ENCODE results near the gene GRID2. TPM values are rescaled to one million over a fixed set of nuclear protein-coding genes. Genes with fewer than 3 reads are reported as not detected.

Gene GRID2
- total and polyA plus RNA-seq, 10 of the 15 experiments (the other 5 are each of a cell fraction or from before 2014, with no cell fraction given) = not detected

DNA sequence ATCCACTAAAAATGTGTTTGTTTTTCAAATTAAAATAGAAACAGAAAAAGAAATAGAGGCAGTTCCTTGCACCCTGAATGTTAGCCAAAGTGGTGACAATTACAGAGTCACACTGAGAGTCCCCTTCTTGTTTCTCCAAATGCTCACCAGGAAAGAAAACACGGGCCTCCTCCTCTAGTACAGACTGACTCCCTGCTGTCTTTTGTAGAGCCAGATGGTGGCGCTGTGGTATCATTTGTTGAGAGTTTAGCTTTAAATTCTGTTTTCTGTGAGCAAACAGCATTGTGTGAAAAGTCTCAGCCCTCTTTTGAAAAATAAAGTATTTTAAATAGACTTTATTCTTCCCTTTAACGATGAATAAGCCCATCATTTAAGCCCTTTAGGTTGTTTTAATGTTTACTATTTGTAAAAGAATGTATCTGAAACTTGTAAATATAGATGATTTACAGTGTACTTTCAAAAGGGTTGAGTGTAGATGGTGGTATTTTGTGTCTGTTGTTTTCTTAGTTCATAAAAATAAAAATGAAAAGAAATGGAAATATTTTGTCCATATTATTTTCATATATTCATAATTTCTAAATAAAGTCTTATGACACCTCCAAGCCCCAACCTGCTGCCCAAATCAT is 1487.9 kb downstream of the GRID2 start (continued):
- TF ChIP-seq, protein P1, sequence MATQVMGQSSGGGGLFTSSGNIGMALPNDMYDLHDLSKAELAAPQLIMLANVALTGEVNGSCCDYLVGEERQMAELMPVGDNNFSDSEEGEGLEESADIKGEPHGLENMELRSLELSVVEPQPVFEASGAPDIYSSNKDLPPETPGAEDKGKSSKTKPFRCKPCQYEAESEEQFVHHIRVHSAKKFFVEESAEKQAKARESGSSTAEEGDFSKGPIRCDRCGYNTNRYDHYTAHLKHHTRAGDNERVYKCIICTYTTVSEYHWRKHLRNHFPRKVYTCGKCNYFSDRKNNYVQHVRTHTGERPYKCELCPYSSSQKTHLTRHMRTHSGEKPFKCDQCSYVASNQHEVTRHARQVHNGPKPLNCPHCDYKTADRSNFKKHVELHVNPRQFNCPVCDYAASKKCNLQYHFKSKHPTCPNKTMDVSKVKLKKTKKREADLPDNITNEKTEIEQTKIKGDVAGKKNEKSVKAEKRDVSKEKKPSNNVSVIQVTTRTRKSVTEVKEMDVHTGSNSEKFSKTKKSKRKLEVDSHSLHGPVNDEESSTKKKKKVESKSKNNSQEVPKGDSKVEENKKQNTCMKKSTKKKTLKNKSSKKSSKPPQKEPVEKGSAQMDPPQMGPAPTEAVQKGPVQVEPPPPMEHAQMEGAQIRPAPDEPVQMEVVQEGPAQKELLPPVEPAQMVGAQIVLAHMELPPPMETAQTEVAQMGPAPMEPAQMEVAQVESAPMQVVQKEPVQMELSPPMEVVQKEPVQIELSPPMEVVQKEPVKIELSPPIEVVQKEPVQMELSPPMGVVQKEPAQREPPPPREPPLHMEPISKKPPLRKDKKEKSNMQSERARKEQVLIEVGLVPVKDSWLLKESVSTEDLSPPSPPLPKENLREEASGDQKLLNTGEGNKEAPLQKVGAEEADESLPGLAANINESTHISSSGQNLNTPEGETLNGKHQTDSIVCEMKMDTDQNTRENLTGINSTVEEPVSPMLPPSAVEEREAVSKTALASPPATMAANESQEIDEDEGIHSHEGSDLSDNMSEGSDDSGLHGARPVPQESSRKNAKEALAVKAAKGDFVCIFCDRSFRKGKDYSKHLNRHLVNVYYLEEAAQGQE (IDR thresholded peaks at IDR 0.05; ENCODE audit: low read depth, low read length) = no peak

DNA sequence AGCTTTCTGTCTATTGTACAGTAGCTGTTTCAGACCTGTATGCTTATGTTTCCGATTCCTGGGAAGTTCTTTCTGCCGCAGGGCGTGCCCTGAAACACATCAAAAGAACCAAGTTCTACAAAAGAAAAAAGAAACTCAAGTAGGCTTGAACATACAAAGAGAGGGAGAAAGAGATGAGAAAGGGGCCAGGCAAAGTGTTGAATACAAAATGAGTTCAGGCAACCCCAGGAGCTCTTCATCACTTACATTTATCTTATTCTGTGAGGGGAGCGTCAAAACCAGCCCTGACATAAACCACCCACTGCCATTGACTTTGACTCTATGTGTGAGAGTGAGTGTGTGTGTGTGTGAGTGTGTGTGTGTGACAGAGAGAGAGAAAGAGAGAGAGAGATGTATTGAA is 1498.3 kb downstream of the GRID2 start:
- no peak for ATAC-seq

More for the DNA sequence above, 1498.3 kb downstream of the GRID2 start:
- WGBS (ENCODE audit: insufficient coverage, insufficient replicate concordance, low lambda C conversion rate, missing lambda C conversion rate) = 44% methylated on average over 4 of the region's 4 CpGs
- SMC1A ChIA-PET (ENCODE audit: uncharacterized antibody, unreplicated experiment) = no interaction called here
- CTCF ChIA-PET = no interaction called here
- FAIRE-seq (no peak), DNase-seq (ENCODE audit: low read depth, low spot score) (no peak)
- Histone ChIP-seq H3K9me3 (replicated peaks; ENCODE audit: control insufficient read depth, insufficient read depth, low read length) (no peaks in the 10 kb centered on the region), H3K4me2 (ENCODE audit: control insufficient read depth, insufficient read depth) (no peak overlapping the region), H3K4me1 (ENCODE audit: control insufficient read depth, insufficient read depth, low read length) (no peaks in the 10 kb centered on the region), H4K20me1 (ENCODE audit: control insufficient read depth, insufficient read depth) (no peaks in the 10 kb centered on the region), H3K79me2 (ENCODE audit: control insufficient read depth, insufficient read depth, low read length) (no peaks in the 10 kb centered on the region), H3K9ac (ENCODE audit: control insufficient read depth, insufficient read depth, low read length) (no peak overlapping the region), H3K4me3 (no peak overlapping the region), H3K27me3 (replicated peaks in 1 of 2; ENCODE audit: control insufficient read depth in 2 of 2, insufficient read depth in 2 of 2, low read length in 1 of 2) (no peaks in the 10 kb centered on the region), H2AFZ (ENCODE audit: control insufficient read depth, low read depth, low read length) (no peak overlapping the region), H3K27ac (ENCODE audit: control insufficient read depth, insufficient read depth) (no peak overlapping the region), H3K36me3 (ENCODE audit: control insufficient read depth in 2 of 2, insufficient read depth in 2 of 2, low read length in 1 of 2) (no peaks in the 10 kb centered on the region)
- BruUV-seq (replicated peaks) = no TSS peak
- TF ChIP-seq, protein P2, sequence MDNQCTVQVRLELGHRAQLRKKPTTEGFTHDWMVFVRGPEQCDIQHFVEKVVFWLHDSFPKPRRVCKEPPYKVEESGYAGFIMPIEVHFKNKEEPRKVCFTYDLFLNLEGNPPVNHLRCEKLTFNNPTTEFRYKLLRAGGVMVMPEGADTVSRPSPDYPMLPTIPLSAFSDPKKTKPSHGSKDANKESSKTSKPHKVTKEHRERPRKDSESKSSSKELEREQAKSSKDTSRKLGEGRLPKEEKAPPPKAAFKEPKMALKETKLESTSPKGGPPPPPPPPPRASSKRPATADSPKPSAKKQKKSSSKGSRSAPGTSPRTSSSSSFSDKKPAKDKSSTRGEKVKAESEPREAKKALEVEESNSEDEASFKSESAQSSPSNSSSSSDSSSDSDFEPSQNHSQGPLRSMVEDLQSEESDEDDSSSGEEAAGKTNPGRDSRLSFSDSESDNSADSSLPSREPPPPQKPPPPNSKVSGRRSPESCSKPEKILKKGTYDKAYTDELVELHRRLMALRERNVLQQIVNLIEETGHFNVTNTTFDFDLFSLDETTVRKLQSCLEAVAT (IDR thresholded peaks at IDR 0.05) = no peak
- no peak for TF ChIP-seq EED (IDR thresholded peaks at IDR 0.05; ENCODE audit: low read depth)
- RAD21 ChIA-PET (ENCODE audit: unreplicated experiment) = no interaction called here
- POLR2A ChIA-PET = no interaction called here
- in situ Hi-C loops (cut with MboI) (no loop called here), intact Hi-C loops (cut with micrococcal nuclease; ENCODE audit: unreplicated experiment) (no loop called here)

All from GM12878 (cell line).